HG03520 (cell line): ENCODE data around the gene CDK8.
A peak's percentile ranks its signal among the peaks of the same experiment; 100 is the strongest.

Source experiments
- ATAC-seq: cut with Tn5 transposase; IDR thresholded peaks from one replicate; pipeline ENCODE4 v1.9.1; 2021; ENCODE audit warnings: mild to moderate bottlenecking, moderate library complexity; ENCODE audit not compliant: unreplicated experiment

Gene CDK8

DNA sequence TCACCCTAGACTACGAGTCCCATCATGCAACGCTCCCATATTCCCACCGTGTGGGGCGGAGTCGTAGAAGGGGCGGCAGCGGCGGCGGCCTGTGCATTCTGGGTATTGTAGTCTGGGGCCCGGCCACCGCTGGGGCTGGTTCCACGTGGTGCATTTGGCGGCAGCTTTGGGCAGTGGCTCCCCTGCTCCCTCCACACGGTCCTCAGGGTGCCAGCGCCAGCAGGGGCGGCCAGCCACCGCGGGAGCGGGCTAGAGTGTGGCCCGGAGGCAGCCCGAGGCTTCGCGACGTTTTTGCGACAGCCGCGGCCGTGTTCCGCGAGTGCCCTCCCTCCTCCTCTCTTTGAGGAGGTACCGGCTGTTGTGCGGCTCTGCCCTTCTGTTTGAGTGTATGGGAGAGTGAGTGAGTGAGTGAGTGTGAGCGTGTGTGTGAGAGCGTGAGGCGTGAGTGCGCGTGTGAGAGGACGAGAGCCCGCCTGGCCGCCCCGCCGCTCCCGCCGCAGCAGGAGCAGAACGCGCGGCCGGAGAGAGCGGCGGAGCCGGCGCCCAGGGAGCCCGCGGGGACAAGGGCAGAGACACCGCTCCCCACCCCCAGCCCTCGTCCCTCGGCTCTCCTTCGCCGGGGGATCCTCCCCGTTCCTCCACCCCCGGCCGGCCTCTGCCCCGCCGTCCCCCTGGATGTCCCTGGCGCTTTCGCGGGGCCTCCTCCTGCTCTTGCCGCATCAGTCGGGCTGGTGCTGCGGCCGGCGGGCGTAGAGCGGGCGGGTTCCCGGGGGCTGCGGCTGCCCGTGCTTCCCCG lies at the start of gene CDK8:
TSS of gene CDK8 (plus strand) at position 343 of the 796 bp plus-strand sequence. CDS start 513 bp downstream, outside the sequence.
- peak; percentile 83 for ATAC-seq

DNA sequence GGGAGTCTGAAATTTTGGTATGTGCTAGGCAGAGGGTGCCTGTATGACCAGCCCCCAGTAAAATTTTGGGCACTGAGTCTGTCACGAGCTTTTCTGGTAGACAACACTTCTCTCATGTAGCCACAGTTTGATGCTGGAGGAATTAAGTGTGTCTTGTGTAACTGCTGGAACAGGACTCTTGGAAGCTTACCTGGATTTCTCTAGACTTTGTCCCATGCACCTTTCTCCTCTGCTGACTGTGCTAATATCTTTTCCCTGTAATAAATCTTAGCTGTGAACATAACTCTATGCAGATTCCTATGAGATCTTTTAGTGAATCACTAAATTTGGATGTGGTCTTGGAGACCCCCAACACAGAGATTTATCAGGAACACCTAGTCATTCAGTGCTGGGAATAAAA lies 45.6 kb upstream of the CDK8 start:
- no peak for ATAC-seq

DNA sequence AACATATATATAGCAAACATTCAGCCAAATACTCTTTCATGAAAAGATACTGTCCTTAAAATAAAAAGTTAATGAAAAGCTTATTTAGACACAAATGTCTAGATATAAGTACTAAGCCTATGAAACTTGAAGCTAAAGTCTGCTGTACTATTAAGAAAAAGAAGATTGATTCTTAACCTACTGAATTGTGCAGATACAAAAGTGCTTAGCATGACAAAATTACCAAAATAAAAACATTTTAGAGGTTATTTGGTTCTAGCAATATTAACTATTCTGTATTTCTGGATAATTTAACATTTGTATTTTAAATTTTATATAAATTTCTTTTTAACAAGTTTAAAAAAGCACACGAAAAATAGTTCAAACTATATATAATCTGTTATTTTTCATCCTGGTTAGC lies 40.6 kb upstream of the CDK8 start:
- ATAC-seq, result no peak

DNA sequence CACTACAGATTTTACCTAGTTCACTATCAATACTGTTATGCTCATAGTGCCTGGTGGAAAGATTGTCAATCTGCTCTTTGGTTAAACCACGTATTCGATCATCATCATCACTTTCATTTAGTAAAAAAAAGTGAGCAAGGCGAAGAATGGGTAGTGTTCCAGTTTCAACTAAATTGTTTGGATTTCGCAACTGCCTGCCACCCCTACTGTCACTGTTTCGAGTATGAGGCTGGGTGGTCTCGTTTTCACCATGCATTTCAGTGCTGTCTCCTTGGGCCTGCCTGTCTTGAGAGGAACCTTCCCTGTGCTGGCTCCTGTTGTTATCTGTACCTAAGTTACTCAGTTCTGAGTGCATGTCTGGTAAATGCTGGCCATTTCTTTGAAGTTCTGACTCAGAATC lies 39.9 kb upstream of the CDK8 start:
- ATAC-seq, result no peak

DNA sequence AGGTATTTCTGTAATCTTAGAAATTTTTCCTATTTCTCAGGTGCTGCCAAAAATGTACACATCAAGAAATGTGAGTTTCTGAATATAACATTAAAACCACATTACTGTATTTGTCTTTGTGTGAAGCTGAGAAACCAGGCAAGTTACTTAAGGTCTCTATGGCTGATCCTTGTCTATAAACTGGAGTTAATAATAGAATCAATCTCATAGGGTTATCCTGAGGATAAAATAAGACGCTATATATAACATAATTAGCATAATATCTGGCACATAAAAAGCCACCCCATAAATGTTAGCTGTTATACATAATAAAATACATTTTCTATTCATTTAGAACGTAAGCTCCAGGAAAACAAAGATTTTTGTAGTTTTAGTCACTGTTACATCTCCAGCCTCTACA lies 37.9 kb upstream of the CDK8 start:
- no peak for ATAC-seq

DNA sequence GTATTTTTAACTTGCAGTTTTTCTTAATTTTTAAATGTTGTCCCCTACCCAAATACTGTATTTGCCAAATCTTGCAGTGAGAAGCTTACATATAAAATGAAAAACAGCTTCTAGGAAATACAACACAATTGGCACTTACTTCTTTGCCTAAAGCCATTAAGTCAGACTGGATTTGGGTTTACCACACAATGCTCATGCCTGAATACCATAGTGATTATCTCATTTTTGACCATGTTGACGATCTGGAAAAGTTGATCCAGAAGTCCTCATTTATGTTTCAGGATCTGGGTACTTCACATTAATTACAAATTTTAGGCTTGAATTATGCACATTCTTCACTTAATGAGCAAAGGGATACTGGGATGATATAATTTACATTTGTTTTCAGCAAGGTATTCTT lies 34.2 kb upstream of the CDK8 start:
- no peak for ATAC-seq

DNA sequence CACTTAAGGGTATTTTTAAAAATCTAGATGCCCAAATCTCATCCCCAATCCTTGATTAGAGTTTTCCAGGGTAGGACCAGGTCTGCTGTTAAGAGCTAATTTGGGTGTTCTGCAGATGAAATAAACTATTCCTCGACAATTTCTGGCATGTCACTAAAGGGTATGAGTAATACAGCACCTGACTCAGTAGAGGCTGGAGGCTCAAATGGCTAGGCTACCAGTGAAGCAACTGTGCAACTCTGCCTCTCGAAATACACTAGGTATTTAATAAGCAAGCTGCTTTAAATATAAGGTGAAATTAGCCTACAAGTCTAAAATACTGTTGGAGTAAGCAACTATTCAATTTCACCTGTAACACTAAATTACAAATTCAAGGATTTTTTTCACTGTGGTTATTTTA lies 33.4 kb upstream of the CDK8 start:
- no peak for ATAC-seq

DNA sequence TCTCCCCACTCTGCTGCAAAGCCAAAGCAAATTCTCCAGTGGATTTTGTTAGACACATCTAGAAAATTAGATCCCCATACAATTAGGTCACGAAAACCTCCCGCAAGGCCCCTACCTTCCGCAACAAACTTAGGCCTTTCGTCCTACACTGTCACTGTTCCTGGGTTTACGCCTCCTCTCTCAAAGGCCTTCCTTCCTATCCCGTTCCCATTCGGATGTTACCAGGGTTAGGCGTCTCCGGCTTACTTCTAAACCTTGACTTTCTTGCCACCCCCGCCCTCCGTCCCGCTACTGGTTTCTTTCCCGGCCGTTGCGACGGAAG lies 32.6 kb upstream of the CDK8 start:
- peak; percentile 16 for ATAC-seq

DNA sequence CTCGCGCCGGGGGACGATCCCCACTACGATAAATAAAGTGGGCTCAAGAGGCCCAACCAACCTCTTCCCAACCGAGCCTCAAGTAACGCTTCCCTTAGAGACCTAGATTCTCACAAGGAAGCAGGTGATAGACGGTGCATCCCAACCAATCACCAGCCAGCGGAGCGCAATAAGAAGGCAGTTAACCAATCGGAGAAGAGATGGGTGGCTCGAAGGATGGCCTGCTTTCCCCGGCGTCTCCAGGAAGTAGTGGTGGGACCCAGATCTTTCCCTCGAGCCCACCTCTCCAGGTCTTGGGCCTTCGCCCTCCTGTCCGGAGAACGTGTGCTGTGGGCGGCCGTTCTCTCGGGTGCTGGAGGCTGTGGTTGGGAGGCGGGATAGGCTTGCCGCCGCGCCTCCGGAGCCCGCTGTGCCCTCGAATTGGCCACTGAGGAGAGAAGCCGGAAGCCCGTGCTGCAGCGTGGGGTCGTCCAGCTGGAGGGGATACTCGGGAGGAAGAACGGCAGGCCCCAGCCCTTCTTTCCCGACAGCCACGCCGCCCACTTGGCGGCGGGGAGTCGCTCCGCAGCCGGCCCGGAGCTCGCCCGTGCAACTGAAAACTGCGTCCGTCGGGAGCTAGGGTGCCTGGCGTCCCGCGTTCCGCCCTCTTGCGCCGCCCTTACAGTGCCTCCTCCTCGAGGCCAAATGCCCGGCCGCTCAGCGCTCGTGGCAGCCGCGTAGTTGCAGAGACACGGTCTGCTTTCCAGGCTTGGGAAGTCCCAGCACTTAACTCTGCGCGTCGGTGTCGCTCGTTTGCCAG lies 32.0 kb upstream of the CDK8 start, which contains the start of gene RNF6:
TSS of gene RNF6 (minus strand) at position 594 of the 799 bp plus-strand sequence. CDS start 2,665 bp downstream, outside the sequence.
- peak; percentile 97 for ATAC-seq

DNA sequence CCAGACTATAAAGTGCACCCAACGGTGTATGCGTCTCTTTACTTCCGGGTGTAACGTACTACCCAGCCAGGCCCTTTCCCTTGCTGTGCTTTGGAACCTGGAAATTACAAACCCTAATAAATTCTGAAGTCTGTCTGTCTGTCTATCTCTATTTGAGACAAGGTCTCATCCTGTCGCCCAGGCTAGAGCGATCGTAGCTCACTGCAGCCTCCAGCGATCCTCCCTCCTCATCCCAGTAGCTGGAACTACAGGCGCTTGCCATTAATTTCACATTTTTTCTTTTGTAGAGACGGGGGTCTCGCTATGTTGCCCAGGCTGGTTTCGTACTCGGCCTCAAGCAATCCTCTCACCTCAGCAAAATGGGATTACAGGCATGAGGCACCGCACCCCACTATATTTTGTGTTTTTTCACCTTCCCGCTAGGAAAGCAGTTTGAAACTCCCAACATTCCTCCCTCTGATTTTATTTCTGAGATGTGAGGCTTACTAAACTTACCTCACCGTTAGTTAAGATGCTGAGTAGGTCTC lies 31.3 kb upstream of the CDK8 start:
- peak; percentile 30 for ATAC-seq

DNA sequence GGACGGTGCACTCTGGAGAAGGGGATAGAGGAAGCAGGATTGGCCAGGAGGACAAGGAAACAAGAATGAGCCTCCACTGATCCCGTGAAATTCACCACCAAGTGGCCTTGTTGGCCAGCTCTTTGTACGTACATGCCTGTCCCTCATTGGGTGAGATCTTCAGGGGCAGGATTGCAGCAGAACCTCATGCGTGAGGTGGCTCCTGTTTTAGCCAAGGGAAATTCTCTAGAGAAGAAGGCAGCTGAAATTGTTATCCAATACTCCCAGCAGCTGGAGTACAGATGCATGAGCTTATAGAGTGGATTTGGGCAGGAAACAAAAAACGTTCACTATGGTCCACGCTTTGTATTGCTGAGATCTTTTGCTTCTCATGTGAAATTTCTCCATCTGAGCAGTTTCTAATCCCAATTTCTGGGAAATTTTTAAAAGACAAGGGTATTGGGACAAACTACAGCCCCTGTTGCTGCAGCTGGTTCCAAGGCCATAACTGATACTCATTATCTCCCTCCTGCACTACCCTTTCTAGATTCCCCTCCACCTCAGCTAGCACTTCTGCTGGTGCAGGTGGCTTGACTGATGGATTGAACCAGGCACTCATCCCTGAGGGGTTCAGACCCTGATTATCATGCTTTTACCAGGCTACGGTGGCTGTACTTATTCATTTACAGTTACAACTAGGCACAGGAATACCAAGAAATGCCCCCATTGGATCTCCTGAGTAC lies 27.9 kb upstream of the CDK8 start:
- no peak for ATAC-seq

DNA sequence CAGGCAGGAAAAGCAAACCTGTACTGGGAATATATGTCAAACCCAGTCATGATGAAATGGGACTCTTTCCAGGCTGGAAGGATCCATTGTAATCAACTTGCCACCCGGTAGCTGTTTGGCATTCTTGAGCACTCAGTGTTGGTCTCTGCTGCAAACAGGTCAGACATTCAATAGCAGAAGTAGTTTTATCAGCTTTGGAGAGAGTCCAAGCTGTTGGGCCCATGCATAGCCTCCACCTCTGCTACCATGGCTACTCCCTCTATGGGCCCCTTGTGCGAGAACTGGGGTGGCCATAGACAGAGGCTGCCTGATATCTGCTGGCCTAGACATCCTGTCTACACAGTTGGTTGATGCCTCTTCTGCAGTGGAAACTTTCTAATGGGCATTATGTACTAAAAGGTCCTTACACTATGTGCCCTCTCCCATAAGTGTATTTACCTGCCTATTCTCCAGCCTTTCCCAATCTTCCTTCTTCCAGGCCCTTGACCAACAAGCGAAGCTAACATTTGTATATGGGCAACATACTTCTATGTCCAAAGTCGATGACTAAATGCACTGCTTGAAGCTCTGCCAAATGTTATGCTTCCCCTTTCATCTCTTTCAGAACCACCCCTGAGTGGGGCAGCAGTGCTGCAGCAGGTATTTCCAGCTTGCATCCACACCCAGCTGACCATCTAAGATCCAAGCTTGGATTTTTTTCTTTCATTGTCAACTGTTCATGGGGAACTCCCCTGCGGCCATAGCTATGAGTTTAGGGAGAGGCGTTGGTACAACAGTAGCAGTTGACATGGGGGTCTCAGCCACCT lies 26.6 kb upstream of the CDK8 start:
- ATAC-seq, result no peak

DNA sequence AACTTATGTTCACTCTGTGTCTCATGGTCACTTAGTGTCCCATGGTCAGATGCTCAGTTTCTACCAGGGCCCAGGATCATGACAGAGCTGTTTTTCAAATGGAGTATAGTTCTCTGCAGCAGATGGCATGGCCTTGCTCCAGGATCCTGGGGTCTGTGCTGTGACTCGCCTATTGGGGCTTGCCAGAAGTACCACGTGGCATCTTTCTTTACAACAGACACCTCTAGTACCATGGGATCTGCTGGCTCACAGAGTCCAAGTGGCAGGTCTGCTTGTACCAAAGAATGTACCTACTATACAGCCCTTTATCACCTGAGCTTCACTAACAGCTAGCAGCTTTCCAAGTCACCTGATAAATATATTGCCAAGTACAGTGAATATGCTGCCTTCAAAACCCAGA lies 25.8 kb upstream of the CDK8 start:
- no peak for ATAC-seq

DNA sequence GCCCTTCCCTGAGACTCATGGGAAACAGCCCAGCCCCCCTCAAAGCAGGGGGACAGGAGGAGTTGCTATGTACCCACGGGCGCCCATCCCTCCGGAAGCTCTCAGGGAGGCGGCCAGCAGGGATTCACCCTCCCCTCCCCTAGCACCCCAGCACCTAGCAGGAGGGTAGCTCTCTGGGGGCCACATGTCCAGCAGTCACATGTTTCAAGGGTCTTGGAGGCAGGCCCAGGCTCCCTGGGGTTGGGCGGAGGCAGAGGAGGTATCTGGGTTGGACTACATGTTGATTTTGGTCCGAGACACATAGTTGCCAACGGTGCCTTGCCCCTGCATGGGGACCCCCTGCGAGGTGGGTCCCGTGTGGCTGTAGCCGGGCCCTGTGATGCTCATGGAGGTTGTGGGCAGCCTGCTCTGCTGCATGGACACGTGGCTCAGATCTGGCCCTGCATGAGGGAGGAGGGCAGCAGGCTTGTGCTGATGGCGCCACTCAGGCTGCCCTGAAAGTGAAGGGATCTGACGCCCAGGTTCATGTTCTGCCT lies 24.8 kb upstream of the CDK8 start:
- ATAC-seq, result no peak

DNA sequence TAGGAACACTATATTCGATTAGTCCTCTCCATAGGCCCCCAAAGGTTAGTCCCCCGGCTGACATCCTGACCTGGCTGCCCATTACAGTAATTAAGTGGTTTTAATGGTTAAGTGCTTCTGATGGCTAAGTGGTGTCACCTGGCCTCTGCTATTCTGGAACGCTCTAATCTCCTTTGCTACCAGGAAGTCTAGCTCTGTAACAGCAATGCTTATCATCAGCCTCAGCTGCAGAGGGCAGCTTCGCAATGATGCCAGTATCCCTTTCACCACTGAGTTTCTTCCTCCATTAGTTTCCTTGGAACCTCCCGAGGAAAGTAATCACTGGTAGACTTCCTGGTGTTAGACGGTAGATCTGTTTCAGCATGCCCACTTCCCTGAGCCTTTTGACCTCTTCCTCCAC lies 23.2 kb upstream of the CDK8 start:
- no peak for ATAC-seq

DNA sequence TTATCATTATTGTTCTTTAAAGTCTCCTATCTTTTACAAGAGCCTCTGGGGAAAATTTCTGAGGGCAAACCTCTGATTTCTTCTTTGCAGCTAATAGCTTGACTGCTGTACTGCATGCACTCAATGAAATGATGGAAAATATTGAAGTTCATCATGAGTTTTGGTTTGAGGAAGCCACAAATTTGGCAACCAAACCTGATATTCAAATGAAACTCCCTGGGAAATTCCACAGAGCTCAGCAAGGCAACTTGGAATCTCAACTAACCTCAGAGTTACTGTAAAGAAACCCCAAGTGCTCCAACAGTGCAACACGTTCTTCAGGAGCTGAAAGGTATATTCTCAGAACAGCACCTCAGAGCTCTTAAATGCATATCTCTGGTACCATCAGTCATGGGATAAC lies 17.6 kb upstream of the CDK8 start:
- ATAC-seq, result no peak

DNA sequence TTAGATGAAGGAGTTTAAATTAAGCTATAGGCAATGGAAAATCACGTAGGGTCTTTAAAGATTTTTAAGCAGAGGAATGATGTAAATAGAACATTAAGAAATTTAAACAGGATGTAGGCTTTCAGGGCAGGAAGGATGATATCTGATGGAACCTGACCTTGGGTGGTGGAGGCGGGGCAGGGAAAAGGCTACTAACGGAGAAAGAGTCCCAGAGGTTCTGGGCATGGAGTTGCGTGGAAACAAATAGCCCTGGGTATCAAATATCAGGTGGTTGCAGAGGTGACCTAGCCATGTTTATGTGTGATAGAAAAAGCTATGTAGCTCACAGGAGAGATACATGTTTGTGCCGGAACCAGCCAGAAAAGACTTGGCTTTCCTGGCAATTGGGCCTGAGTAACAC lies 7.8 kb upstream of the CDK8 start:
- ATAC-seq, result no peak

DNA sequence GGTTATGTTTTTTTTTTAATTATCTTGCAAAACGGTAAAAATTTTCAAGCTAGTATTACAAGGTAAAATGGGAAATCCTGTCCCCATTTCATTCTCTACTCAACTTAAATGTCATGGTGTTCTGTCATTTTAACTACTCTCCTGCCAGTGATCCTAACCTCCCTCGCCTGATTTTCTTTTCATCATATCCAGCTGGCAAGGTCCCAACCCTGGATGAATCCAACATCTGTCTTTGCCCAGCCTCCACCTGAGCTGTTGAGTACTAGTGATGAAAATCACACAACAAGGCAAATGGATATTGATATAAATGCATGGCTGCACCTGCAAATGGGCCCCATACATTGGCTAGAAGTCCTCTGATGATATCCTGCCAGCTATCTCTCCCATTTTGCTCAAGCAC lies 6.9 kb upstream of the CDK8 start:
- no peak for ATAC-seq

DNA sequence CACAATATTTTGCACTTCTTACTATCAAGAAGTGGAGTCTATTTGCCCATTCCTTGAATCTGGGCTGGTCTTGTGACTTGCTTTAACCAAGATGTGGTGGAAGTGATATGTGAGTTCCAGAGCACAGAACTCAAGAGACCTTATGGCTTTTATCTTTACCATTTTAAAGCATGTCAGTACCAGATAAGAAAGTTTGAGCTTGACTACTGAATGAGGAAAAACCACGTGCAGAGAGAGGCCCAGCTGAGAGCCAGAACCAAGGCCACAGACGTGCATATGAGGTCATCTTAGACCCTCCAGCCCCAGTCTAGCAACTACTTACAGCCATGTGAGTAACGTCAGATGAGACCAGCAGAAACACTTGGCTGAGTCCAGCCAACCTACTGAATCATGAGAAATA lies 6.3 kb upstream of the CDK8 start:
- no peak for ATAC-seq

DNA sequence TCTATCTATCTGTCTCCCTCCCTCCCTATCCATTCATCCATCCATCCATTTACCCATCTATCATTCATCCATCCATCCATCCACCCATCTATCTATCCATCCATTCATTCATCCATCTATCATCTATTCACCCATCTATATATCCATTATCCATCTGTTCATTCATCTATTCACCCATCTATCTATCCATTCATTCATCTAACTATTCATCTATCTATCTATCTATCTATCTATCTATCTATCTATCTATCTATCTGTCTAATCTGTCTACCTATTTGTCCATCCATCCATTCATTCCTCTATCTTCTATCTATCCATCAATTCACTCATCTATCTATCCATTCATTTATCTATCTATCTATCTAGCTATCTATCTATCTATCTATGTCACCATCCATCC lies 4.4 kb upstream of the CDK8 start:
- no peak for ATAC-seq
